ENCODE results near the gene UQCRQ. TPM values are rescaled to one million over a fixed set of nuclear protein-coding genes. Genes with fewer than 3 reads are reported as not detected.

The UQCRQ gene
- total and polyA plus RNA-seq, 2 of the 13 experiments (the other 11 are each of a cell fraction or from before 2014, with no cell fraction given): 257 to 575 TPM

- H2AFZ ChIP-seq (ENCODE audit: low read length): no peak overlapping the region
- H3K27ac ChIP-seq (ENCODE audit: extremely low read length, insufficient read depth, low read length): no peak overlapping the region
- ChIA-PET CTCF (ENCODE audit: low intra/inter-chr PET ratio, low total read pairs) (no interaction called here), POLR2A (no interaction called here)
- no peaks in the 10 kb centered on the region for H4K20me1 ChIP-seq (ENCODE audit: insufficient read depth, low read length)
- no peak for FAIRE-seq
- no peak for ATAC-seq
- H3K4me2 ChIP-seq (ENCODE audit: low read depth, low read length): no peak overlapping the region
- no peaks in the 10 kb centered on the region for H3K79me2 ChIP-seq (ENCODE audit: insufficient read depth, low read length)
- WGBS (ENCODE audit: low lambda C conversion rate): 60% methylated on average over 1 of the region's 1 CpG
- no peaks in the 10 kb centered on the region for H3K9me3 ChIP-seq (ENCODE audit: low read length)
- BruUV-seq (replicated peaks): no TSS peak
- H3K27me3 ChIP-seq (ENCODE audit: control insufficient read depth in 1 of 2, insufficient read depth in 2 of 2, low read length in 2 of 2): no peaks in the 10 kb centered on the region; a peak in 1 of 5 replicates
- H3K4me3 ChIP-seq (replicated peaks in 1 of 3; ENCODE audit: insufficient read depth in 1 of 3, low read depth in 2 of 3, low read length in 3 of 3): no peak overlapping the region
- intact Hi-C loops (cut with micrococcal nuclease; ENCODE audit: unreplicated experiment) (loop anchor here (10.0 kb wide), 1 partner anchor 362 kb away; no protein-coding TSS in a partner anchor), in situ Hi-C loops (cut with HindIII; ENCODE audit: extremely low pct_ligation_motif_present, low pct_unique_long_range_greater_than_20kb) (loop anchor here (10.0 kb wide), 1 partner anchor 142 kb away; the partner anchor contains the start of gene CCNI2)
- no peak overlapping the region for H3K9ac ChIP-seq (ENCODE audit: insufficient read depth, low read depth, low read length)
- H3K36me3 ChIP-seq (replicated peaks in 1 of 2; ENCODE audit: control insufficient read depth in 1 of 2, insufficient read depth in 2 of 2, low read length in 2 of 2): peaks cover 15 to 63% of the 10 kb centered on the region in 2 experiments
- DNase-seq (ENCODE audit: low spot score): no peak
- no peak for TF ChIP-seq XBP1 (CRISPR knock-in tag; IDR thresholded peaks at IDR 0.05)
- no peak for TF ChIP-seq MTA1 (CRISPR knock-in tag; IDR thresholded peaks at IDR 0.05; ENCODE audit: borderline replicate concordance)
- no peak for TF ChIP-seq FOSL1 (CRISPR knock-in tag; IDR thresholded peaks at IDR 0.05; ENCODE audit: borderline replicate concordance)
- TF ChIP-seq ZNF335 (CRISPR knock-in tag; IDR thresholded peaks at IDR 0.05): no peak
- TF ChIP-seq, protein P1, sequence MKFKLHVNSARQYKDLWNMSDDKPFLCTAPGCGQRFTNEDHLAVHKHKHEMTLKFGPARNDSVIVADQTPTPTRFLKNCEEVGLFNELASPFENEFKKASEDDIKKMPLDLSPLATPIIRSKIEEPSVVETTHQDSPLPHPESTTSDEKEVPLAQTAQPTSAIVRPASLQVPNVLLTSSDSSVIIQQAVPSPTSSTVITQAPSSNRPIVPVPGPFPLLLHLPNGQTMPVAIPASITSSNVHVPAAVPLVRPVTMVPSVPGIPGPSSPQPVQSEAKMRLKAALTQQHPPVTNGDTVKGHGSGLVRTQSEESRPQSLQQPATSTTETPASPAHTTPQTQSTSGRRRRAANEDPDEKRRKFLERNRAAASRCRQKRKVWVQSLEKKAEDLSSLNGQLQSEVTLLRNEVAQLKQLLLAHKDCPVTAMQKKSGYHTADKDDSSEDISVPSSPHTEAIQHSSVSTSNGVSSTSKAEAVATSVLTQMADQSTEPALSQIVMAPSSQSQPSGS (CRISPR knock-in tag; IDR thresholded peaks at IDR 0.05): no peak
- no peak for TF ChIP-seq ZSCAN5A (CRISPR knock-in tag; IDR thresholded peaks at IDR 0.05; ENCODE audit: borderline replicate concordance)
- TF ChIP-seq ISL2 (CRISPR knock-in tag; IDR thresholded peaks at IDR 0.05): no peak
- no peak for TF ChIP-seq KDM1A (CRISPR knock-in tag; IDR thresholded peaks at IDR 0.05)
- no peak for TF ChIP-seq ELF3 (CRISPR knock-in tag; IDR thresholded peaks at IDR 0.05)
- peaks cover 13% of the 10 kb centered on the region for H3K4me1 ChIP-seq (ENCODE audit: insufficient read depth, low read length)
Observed at GRCh38 chr5:132887283-132887682, 20.8 kb downstream of the UQCRQ start.
